Muscle layer of colon (tissue), 2 donors: ENCODE measurements around the gene YBEY.
"Not testable (repeated sequence)": the region's sequence is repeated elsewhere in the genome, so short reads cannot be mapped to it uniquely, and the experiment has no call there.

Experiments used
- H3K27ac ChIP-seq: one replicate; pipeline ENCODE4 v1.7.0; 2013; ENCODE audit warnings: low read depth, mild to moderate bottlenecking, low read length, moderate library complexity
- H3K27me3 ChIP-seq, 2 donors: one replicate each; pipeline ENCODE4 v1.7.0; 2013; ENCODE audit warnings: low read length in 2 of 2, mild to moderate bottlenecking in 2 of 2; ENCODE audit not compliant: insufficient read depth in 2 of 2, control insufficient read depth in 1 of 2
- H3K36me3 ChIP-seq: one replicate; pipeline ENCODE4 v1.7.0; 2013; ENCODE audit warnings: mild to moderate bottlenecking, low read length; ENCODE audit not compliant: insufficient read depth
- H3K4me1 ChIP-seq: one replicate; pipeline ENCODE4 v1.7.0; 2013; ENCODE audit warnings: mild to moderate bottlenecking, low read length; ENCODE audit not compliant: insufficient read depth
- H3K4me3 ChIP-seq, 2 donors: one replicate each; pipeline ENCODE4 v1.7.0; 2013; ENCODE audit warnings: low read length in 2 of 2, low read depth in 1 of 2, mild to moderate bottlenecking in 1 of 2, moderate library complexity in 1 of 2
- H3K9ac ChIP-seq: one replicate; pipeline ENCODE4 v1.7.0; 2013; ENCODE audit warnings: low read length
- H3K9me3 ChIP-seq: one replicate; pipeline ENCODE4 v1.7.0; 2013; ENCODE audit warnings: mild to moderate bottlenecking, low read length
- donor health status: abdominal sarcoma.
- donor health status: Adenocarcinoma of cecum.

The YBEY gene

DNA sequence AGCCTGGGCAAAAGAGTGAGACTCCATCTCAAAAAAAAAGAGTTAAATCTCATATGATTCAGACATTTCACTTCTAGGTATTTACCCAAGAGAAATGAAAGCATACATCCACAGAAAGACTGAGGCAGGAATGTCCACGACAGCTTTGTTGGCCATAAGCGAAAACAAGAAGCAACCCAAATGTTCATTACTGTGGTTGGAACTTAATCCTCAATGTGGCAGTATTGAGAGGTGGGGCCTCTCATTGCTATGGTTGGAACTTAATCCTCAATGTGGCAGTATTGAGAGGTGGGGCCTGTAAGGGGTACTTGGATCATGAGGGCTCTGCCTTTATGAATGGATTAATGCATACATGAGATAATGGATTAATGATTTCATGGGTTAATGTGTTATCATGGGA, 22.3 kb downstream of the YBEY start:
- Histone ChIP-seq H3K9ac (no peak overlapping the region), H3K27me3 (no peaks in the 10 kb centered on the region), H3K9me3 (no peaks in the 10 kb centered on the region), H3K36me3 (no peaks in the 10 kb centered on the region), H3K4me1 (no peaks in the 10 kb centered on the region), H3K4me3 (no peak overlapping the region), H3K27ac (no peak overlapping the region)

DNA sequence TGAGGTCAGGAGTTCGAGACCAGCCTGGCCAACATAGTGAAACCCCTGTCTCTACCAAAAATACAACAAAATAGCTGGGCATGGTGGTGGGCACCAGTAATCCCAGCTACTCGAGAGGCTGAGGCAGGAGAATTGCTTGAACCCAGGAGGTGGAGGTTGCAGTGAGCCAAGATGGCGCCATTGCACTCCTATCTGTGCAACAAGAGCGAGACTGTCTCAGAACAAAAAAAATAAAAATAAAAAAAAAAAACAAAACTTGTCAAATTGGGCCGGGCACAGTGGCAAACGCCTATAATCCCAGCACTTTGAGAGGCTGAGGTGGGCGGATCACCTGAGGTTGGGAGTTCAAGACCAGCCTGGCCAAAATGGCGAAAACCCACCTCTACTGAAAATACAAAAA, 24.1 kb downstream of the YBEY start:
- not testable (repeated sequence) for H3K4me1 ChIP-seq, H3K36me3 ChIP-seq, H3K4me3 ChIP-seq, H3K9me3 ChIP-seq, H3K9ac ChIP-seq, H3K27ac ChIP-seq, H3K27me3 ChIP-seq

GRCh38 chr21:46311568-46311967, 25.4 kb downstream of the YBEY start:
- H3K9me3 ChIP-seq: no peaks in the 10 kb centered on the region
- no peak overlapping the region for H3K4me3 ChIP-seq
- no peaks in the 10 kb centered on the region for H3K27me3 ChIP-seq
- no peaks in the 10 kb centered on the region for H3K36me3 ChIP-seq
- no peak overlapping the region for H3K9ac ChIP-seq
- H3K4me1 ChIP-seq: no peaks in the 10 kb centered on the region
- no peak overlapping the region for H3K27ac ChIP-seq

DNA sequence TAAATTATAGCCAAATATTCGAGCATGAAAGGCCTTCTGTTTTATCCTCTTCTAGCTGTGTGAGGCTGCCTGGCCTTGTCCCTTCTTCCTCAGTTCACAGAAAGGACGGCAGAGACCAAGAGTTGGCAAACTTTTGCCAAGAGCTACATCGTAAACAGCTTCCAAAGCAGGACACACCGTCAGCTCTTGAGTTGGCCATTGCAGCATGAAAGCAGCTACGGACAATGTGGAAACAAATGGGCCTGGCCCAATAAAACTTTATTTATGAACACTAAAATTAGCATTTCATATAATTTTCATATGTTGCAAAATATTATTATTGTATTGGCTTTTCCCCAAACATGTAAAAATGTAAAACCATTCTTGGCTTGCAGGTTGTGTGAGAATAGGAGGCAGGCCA, 26.8 kb downstream of the YBEY start:
- no peaks in the 10 kb centered on the region for H3K27me3 ChIP-seq
- no peak overlapping the region for H3K4me3 ChIP-seq
- no peak overlapping the region for H3K9ac ChIP-seq
- H3K36me3 ChIP-seq: no peaks in the 10 kb centered on the region
- H3K4me1 ChIP-seq: no peaks in the 10 kb centered on the region
- H3K9me3 ChIP-seq: no peaks in the 10 kb centered on the region
- no peak overlapping the region for H3K27ac ChIP-seq

GRCh38 chr21:46314441-46315020, 28.4 kb downstream of the YBEY start:
- Histone ChIP-seq H3K27me3 (no peaks in the 10 kb centered on the region), H3K9ac (no peak overlapping the region), H3K4me3 (no peak overlapping the region), H3K4me1 (no peaks in the 10 kb centered on the region), H3K27ac (no peak overlapping the region), H3K36me3 (no peaks in the 10 kb centered on the region), H3K9me3 (no peaks in the 10 kb centered on the region)

DNA sequence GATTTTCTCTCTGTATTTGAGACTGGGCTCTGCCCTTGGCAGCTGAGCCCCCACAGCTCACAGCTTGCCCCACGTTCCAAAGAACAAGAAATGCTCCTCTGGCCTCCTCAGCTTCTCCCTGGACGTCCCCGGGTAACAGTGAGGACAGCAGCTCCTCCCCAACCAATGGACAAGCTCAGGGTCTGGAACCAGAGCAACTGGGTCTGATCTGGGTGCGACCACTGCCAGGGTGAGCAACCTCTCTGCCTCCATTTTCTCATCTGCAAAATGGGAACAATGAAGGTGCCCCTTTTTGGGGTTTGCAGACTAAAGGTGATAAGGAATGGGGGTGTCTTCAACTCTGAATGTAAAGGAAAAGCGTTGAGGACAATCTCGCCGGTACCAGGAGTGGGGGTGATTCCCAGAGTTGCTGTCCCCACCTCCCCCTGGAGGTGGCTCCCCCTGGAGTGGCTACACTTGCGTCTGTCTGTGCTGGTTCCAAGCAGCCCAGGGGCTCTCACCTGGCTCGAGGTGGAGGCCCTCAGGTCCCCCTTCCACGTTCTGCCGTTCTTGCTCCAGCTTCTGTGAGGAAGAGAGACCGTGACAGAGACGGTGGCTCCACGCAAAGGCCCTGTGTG, 30.7 kb downstream of the YBEY start:
- Histone ChIP-seq H3K27me3 (no peaks in the 10 kb centered on the region), H3K36me3 (no peaks in the 10 kb centered on the region), H3K4me1 (no peaks in the 10 kb centered on the region), H3K4me3 (no peak overlapping the region), H3K9me3 (no peaks in the 10 kb centered on the region), H3K27ac (no peak overlapping the region), H3K9ac (no peak overlapping the region)

GRCh38 chr21:46317710-46318463, 31.7 kb downstream of the YBEY start:
- no peaks in the 10 kb centered on the region for H3K9me3 ChIP-seq
- H3K4me1 ChIP-seq: peaks cover 9% of the 10 kb centered on the region
- no peak overlapping the region for H3K9ac ChIP-seq
- no peaks in the 10 kb centered on the region for H3K27me3 ChIP-seq
- no peak overlapping the region for H3K27ac ChIP-seq
- H3K4me3 ChIP-seq: no peak overlapping the region
- H3K36me3 ChIP-seq: no peaks in the 10 kb centered on the region

GRCh38 chr21:46318464-46318845, 32.3 kb downstream of the YBEY start:
- no peak overlapping the region for H3K4me3 ChIP-seq
- no peak overlapping the region for H3K27ac ChIP-seq
- no peaks in the 10 kb centered on the region for H3K27me3 ChIP-seq
- no peak overlapping the region for H3K9ac ChIP-seq
- H3K4me1 ChIP-seq: peaks cover 13% of the 10 kb centered on the region
- H3K36me3 ChIP-seq: no peaks in the 10 kb centered on the region
- no peaks in the 10 kb centered on the region for H3K9me3 ChIP-seq

GRCh38 chr21:46319186-46319585, 33.0 kb downstream of the YBEY start:
- H3K9ac ChIP-seq: no peak overlapping the region
- no peak overlapping the region for H3K4me3 ChIP-seq
- no peak overlapping the region for H3K27ac ChIP-seq
- no peaks in the 10 kb centered on the region for H3K9me3 ChIP-seq
- peaks cover 13% of the 10 kb centered on the region for H3K4me1 ChIP-seq
- no peaks in the 10 kb centered on the region for H3K36me3 ChIP-seq
- no peaks in the 10 kb centered on the region for H3K27me3 ChIP-seq

DNA sequence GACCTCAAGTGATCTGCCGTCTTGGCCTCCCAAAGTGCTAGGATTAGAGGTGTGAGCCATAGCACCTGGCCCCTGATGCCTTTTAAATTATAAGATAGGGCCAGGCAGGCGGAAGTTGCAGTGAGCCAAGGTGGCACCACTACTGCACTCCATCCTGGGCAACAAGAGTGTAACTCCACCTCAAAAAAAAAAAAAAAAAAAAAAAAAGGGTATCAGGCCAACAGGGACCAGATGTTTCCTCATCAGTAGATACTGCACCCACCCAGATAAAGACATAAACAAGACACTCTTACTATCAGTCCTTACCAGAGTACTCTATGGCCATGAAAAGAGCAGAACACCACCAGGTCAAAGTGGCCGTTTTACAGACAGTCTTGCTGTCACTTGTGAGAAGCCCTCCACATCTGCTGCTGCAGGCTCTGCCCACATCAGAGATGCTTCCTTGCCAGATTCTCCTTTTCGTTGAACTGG, 34.2 kb downstream of the YBEY start:
- no peak overlapping the region for H3K4me3 ChIP-seq
- H3K9ac ChIP-seq: no peak overlapping the region
- H3K27ac ChIP-seq: no peak overlapping the region
- H3K27me3 ChIP-seq: no peaks in the 10 kb centered on the region
- no peaks in the 10 kb centered on the region for H3K36me3 ChIP-seq
- H3K9me3 ChIP-seq: no peaks in the 10 kb centered on the region
- peaks cover 15% of the 10 kb centered on the region for H3K4me1 ChIP-seq

DNA sequence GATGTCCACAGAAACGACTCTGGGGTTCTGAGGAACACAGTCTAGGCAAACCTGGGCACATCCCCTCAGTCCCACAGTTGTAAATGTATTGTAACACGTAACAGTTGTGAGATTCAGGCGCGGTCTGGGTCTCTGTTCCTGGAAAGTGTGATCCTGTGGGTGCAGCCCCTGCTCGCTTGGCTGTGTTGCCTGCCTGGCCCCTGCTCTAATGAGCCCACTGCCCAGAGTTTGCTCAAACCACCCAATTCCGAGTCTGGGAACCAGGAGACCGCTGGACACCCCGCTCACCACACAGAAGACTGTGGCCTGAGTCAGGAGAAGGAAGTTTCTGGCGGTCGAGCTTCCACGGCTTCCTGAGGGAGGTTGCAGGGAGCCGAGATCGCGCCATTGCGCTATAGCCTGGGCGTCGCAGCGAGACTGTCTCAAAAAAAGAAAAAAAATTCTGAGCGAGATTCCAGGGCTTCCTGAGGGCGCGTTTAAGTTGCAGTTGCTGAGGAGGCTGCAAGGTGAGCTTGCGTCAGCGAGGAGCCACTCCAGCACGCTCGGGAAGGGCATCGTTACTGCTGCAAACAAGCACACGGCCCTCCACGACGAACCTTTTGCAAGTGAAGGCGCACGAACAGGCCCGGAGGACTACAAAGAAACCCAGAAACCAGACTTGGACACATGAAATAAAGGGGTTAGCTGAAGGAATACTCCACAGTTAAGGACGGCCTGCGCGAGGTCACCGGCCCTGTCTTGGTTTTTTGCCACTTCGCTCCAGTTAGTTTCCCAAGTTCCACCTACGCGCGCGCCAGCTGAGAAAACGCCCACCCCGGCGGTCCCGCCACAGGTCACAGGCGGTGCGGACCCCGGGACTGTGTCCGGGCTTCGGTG, 36.4 kb downstream of the YBEY start:
- Histone ChIP-seq H3K9ac (no peak overlapping the region), H3K27ac (peak overlapping the region; percentile 58), H3K4me1 (peaks cover 20% of the 10 kb centered on the region)

More for the DNA sequence above, 36.4 kb downstream of the YBEY start:
- Histone ChIP-seq H3K36me3 (no peaks in the 10 kb centered on the region), H3K4me3 (peak overlapping the region; percentile 68 to 83), H3K27me3 (no peaks in the 10 kb centered on the region), H3K9me3 (no peaks in the 10 kb centered on the region)
